GM19395 (cell line): ENCODE data around the gene ADIPOQ.
"Not testable (repeated sequence)": the region's sequence is repeated elsewhere in the genome, so short reads cannot be mapped to it uniquely, and the experiment has no call there.

ENCODE experiments used
- ATAC-seq: cut with Tn5 transposase; IDR thresholded peaks from one replicate; pipeline ENCODE4 v1.9.1; 2021; ENCODE audit warnings: mild to moderate bottlenecking, moderate library complexity; ENCODE audit not compliant: unreplicated experiment

The ADIPOQ gene

GRCh38 chr3:186901135-186901734 lies 58.7 kb downstream of the ADIPOQ start:
- ATAC-seq: no peak

DNA sequence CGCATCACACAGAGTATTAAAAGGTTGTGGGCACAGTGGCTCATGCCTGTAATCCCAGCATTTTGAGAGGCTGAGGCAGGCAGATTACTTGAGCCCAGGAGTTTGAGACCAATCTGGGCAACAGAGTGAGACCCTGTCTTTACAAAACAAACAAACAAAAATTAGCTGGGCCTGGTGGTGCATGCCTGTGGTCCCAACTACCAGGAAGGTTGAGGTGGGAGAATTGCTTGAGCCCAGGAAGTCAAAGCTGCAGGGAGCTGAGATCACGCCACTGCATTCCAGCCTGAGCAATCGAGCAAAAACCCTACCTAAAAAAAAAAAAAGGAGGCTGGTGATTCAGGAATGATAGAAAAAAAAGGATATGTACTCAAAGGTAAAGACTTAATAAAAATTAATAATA lies 59.6 kb downstream of the ADIPOQ start:
- no peak for ATAC-seq

DNA sequence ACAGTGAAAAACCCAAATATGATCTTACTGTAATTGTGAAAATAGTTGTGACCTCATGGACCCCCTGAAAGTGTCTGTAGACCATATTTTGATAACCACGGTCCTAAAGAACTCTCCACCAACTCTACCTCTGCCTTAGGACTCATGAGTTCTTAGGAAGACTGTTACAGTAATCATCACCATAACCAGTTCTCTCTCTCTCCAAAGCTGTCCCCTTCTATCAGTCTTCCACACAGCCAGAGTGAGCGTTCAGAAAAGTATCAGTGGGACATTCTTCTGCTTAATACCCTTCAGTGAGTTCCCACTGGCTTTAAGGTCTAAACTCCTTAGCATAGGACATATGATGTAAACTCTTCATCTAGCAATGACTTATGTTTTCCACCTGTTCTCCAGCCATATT lies 60.2 kb downstream of the ADIPOQ start:
- ATAC-seq: no peak

GRCh38 chr3:186903676-186904075 lies 61.2 kb downstream of the ADIPOQ start:
- ATAC-seq: not testable (repeated sequence)

DNA sequence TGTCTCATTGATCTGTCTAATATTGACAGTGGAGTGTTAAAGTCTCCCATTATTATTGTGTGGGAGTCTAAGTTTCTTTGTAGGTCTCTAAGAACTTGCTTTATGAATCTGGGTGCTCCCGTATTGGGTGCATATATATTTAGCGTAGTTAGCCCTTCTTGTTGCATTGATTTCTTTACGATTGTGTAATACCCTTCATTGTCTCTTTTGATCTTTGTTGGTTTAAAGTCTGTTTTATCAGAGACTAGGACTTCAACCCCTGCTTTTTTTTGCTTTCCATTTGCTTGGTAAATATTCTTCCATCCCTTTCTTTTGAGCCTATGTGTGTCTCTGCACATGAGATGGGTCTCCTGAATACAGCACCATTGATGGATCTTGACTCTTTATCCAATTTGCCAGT lies 64.6 kb downstream of the ADIPOQ start:
- not testable (repeated sequence) for ATAC-seq
